MG63 (cell line): ENCODE results near the gene FLNB. TPM values are rescaled to one million over a fixed set of nuclear protein-coding genes. Genes with fewer than 3 reads are reported as not detected.
A peak's percentile ranks its signal among the peaks of the same experiment; 100 is the strongest.
"Not testable (repeated sequence)": the region's sequence is repeated elsewhere in the genome, so short reads cannot be mapped to it uniquely, and the experiment has no call there.

ENCODE experiments used
- DNase-seq: peaks from one replicate; pipeline ENCODE4 v3.0.0-alpha.2; 2020
- H3K27me3 ChIP-seq: fragments of 250-450 bp; sonication (Bioruptor Pico); 2 replicates; pipeline ENCODE4 v1.5.1; 2020; ENCODE audit warnings: mild to moderate bottlenecking, moderate library complexity
- H3K36me3 ChIP-seq: fragments of 250-450 bp; sonication (Bioruptor Pico); 2 replicates; pipeline ENCODE4 v1.5.1; 2020; ENCODE audit warnings: mild to moderate bottlenecking, moderate library complexity
- H3K4me3 ChIP-seq: fragments of 250-450 bp; sonication (Bioruptor Pico); 2 replicates; pipeline ENCODE4 v1.5.1; 2020; ENCODE audit warnings: mild to moderate bottlenecking, moderate library complexity
- H3K9me3 ChIP-seq: fragments of 250-450 bp; sonication (Bioruptor Pico); 2 replicates; pipeline ENCODE4 v1.5.1; 2020; ENCODE audit warnings: mild to moderate bottlenecking, moderate library complexity
- total RNA-seq: library from RNA; depleted of rRNA; stranded (reverse); fragments of >200 nt; shearing (Covaris generic); gene quantifications from 2 replicates; pipeline ENCODE4 v1.2.3, GENCODE V29; 2014; ENCODE audit warnings: low replicate concordance

FLNB gene
- total RNA-seq, 1 experiment from 2014 or later: 128 TPM

GRCh38 chr3:58051658-58052261 is 43.5 kb downstream of the FLNB start:
- H3K36me3 ChIP-seq, H3K27me3 ChIP-seq, H3K9me3 ChIP-seq, H3K4me3 ChIP-seq: not testable (repeated sequence)
- DNase-seq: peak; percentile 45

- Histone ChIP-seq H3K27me3 (no peaks in the 10 kb centered on the region), H3K4me3 (no peak overlapping the region), H3K36me3 (peaks cover 12% of the 10 kb centered on the region), H3K9me3 (no peaks in the 10 kb centered on the region)
- peak; percentile 93 for DNase-seq
Measured at GRCh38 chr3:58052373-58053273, 44.4 kb downstream of the FLNB start.

GRCh38 chr3:58054652-58055051 is 46.4 kb downstream of the FLNB start:
- DNase-seq: no peak
- Histone ChIP-seq H3K4me3 (no peak overlapping the region), H3K27me3 (no peaks in the 10 kb centered on the region), H3K9me3 (no peaks in the 10 kb centered on the region), H3K36me3 (peaks cover 12% of the 10 kb centered on the region)

- Histone ChIP-seq H3K36me3 (peaks cover 12% of the 10 kb centered on the region), H3K27me3 (no peaks in the 10 kb centered on the region), H3K4me3 (no peak overlapping the region), H3K9me3 (no peaks in the 10 kb centered on the region)
- no peak for DNase-seq
Measured at GRCh38 chr3:58055314-58055713, 47.1 kb downstream of the FLNB start.

GRCh38 chr3:58055891-58056290 is 47.7 kb downstream of the FLNB start:
- DNase-seq, H3K9me3 ChIP-seq, H3K36me3 ChIP-seq, H3K27me3 ChIP-seq, H3K4me3 ChIP-seq: not testable (repeated sequence)

- H3K27me3 ChIP-seq: no peaks in the 10 kb centered on the region
- DNase-seq: peak; percentile 39
- H3K4me3 ChIP-seq: no peak overlapping the region
Measured at GRCh38 chr3:58058361-58059263, 50.4 kb downstream of the FLNB start.

GRCh38 chr3:58059349-58060321 is 51.4 kb downstream of the FLNB start:
- Histone ChIP-seq H3K36me3 (peaks cover 5% of the 10 kb centered on the region), H3K27me3 (no peaks in the 10 kb centered on the region), H3K4me3 (no peak overlapping the region), H3K9me3 (no peaks in the 10 kb centered on the region)
- peak; percentile 75 for DNase-seq

More at GRCh38 chr3:58058361-58059263, 50.4 kb downstream of the FLNB start:
- Histone ChIP-seq H3K9me3 (no peaks in the 10 kb centered on the region), H3K36me3 (peaks cover 5% of the 10 kb centered on the region)

- no peaks in the 10 kb centered on the region for H3K36me3 ChIP-seq
- no peak for DNase-seq
- no peak overlapping the region for H3K4me3 ChIP-seq
- H3K27me3 ChIP-seq: no peaks in the 10 kb centered on the region
- no peaks in the 10 kb centered on the region for H3K9me3 ChIP-seq
Measured at GRCh38 chr3:58062472-58062871, 54.2 kb downstream of the FLNB start.

GRCh38 chr3:58063022-58063815 is 55.0 kb downstream of the FLNB start:
- H3K27me3 ChIP-seq: no peaks in the 10 kb centered on the region
- peak; percentile 53 for DNase-seq
- H3K9me3 ChIP-seq: no peaks in the 10 kb centered on the region
- no peaks in the 10 kb centered on the region for H3K36me3 ChIP-seq
- H3K4me3 ChIP-seq: no peak overlapping the region

GRCh38 chr3:58064923-58065638 is 56.9 kb downstream of the FLNB start:
- Histone ChIP-seq H3K4me3 (no peak overlapping the region), H3K27me3 (no peaks in the 10 kb centered on the region), H3K36me3 (no peaks in the 10 kb centered on the region), H3K9me3 (no peaks in the 10 kb centered on the region)
- no peak for DNase-seq

- Histone ChIP-seq H3K4me3 (no peak overlapping the region), H3K9me3 (no peaks in the 10 kb centered on the region), H3K36me3 (no peaks in the 10 kb centered on the region), H3K27me3 (no peaks in the 10 kb centered on the region)
- DNase-seq: no peak
Measured at GRCh38 chr3:58065700-58066167, 57.5 kb downstream of the FLNB start.

GRCh38 chr3:58066842-58067241 is 58.6 kb downstream of the FLNB start:
- H3K9me3 ChIP-seq: no peaks in the 10 kb centered on the region
- H3K27me3 ChIP-seq: no peaks in the 10 kb centered on the region
- no peak overlapping the region for H3K4me3 ChIP-seq
- no peaks in the 10 kb centered on the region for H3K36me3 ChIP-seq
- DNase-seq: peak; percentile 84

GRCh38 chr3:58068122-58068809 is 60.0 kb downstream of the FLNB start:
- Histone ChIP-seq H3K4me3 (no peak overlapping the region), H3K36me3 (peaks cover 2% of the 10 kb centered on the region; the same call in 1 of the 2 replicates), H3K27me3 (no peaks in the 10 kb centered on the region), H3K9me3 (no peaks in the 10 kb centered on the region)
- DNase-seq: no peak

GRCh38 chr3:58071480-58071971 is 63.3 kb downstream of the FLNB start:
- H3K36me3 ChIP-seq: peaks cover 8% of the 10 kb centered on the region
- H3K27me3 ChIP-seq: no peaks in the 10 kb centered on the region
- no peaks in the 10 kb centered on the region for H3K9me3 ChIP-seq
- DNase-seq: no peak
- H3K4me3 ChIP-seq: no peak overlapping the region
